Measurements from ENCODE around the gene GOLPH3L.
"Not testable (repeated sequence)": the region's sequence is repeated elsewhere in the genome, so short reads cannot be mapped to it uniquely, and the experiment has no call there.

The GOLPH3L gene

GRCh38 chr1:150605451-150605731 lies 91.6 kb downstream of the GOLPH3L start:
- CTCF ChIA-PET = interaction anchor here (1.1 to 1.8 kb wide), 2 partner anchors 17 to 73 kb away, joined by 3 to 8 read pairs; no protein-coding TSS in a partner anchor
- TF ChIP-seq, protein P1, sequence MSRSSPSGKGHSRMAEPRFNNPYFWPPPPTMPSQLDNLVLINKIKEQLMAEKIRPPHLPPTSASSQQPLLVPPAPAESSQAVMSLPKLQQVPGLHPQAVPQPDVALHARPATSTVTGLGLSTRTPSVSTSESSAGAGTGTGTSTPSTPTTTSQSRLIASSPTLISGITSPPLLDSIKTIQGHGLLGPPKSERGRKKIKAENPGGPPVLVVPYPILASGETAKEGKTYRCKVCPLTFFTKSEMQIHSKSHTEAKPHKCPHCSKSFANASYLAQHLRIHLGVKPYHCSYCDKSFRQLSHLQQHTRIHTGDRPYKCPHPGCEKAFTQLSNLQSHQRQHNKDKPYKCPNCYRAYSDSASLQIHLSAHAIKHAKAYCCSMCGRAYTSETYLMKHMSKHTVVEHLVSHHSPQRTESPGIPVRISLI (tag by site-specific recombination; IDR thresholded peaks at IDR 0.05) = 0 out of 2 replicates have a peak, but pooled peaks have one; percentile 60
- TF ChIP-seq ZNF121 (tag by site-specific recombination; IDR thresholded peaks at IDR 0.05) = 0 out of 2 replicates have a peak, but pooled peaks have one; percentile 15

GRCh38 chr1:150604226-150604588 lies 92.7 kb downstream of the GOLPH3L start:
- ChIA-PET CTCF (interaction anchor here (1.8 to 2.1 kb wide), 3 partner anchors 18 to 44 kb away, joined by 4 to 9 read pairs (median 8); partner anchors contain the start of gene MCL1), POLR2A (interaction anchor here (0.6 to 3.4 kb wide), 2 partner anchors 25 kb away, joined by 4 to 23 read pairs; partner anchors contain the start of genes ENSA and MCL1)
- TF ChIP-seq ZNF223 (tag by site-specific recombination; IDR thresholded peaks at IDR 0.05) (no peak), ZNF580 (tag by site-specific recombination; IDR thresholded peaks at IDR 0.05) (no peak), ZNF530 (tag by site-specific recombination; IDR thresholded peaks at IDR 0.05; ENCODE audit: low read depth) (no peak), ZNF544 (tag by site-specific recombination; IDR thresholded peaks at IDR 0.05) (no peak)
- H3K36me3 ChIP-seq (ENCODE audit: control insufficient read depth in 2 of 2, insufficient read depth in 1 of 2, low read length in 2 of 2) = peaks cover 2 to 10% of the 10 kb centered on the region in 2 experiments; a peak in 2 of 3 replicates
- H3K9me3 ChIP-seq (ENCODE audit: control insufficient read depth, insufficient read depth, low read depth, low read length) = no peaks in the 10 kb centered on the region
- H3K4me3 ChIP-seq (ENCODE audit: low read depth, low read length) = no peak overlapping the region
- H3K4me1 ChIP-seq (ENCODE audit: control insufficient read depth, insufficient read depth, low read length) = peaks cover 3% of the 10 kb centered on the region; the same call in 1 of the 2 replicates
- peak overlapping the region; percentile 17; the same call in 1 of the 2 replicates for H3K27ac ChIP-seq (ENCODE audit: extremely low read depth, low read depth, low read length)

More at GRCh38 chr1:150605451-150605731, 91.6 kb downstream of the GOLPH3L start:
- H3K4me3 ChIP-seq (ENCODE audit: low read depth, low read length); H3K4me1 ChIP-seq (ENCODE audit: control insufficient read depth, insufficient read depth, low read length); H3K36me3 ChIP-seq (ENCODE audit: control insufficient read depth in 2 of 2, insufficient read depth in 1 of 2, low read length in 2 of 2); H3K27ac ChIP-seq (ENCODE audit: extremely low read depth, low read depth, low read length); H3K9me3 ChIP-seq (ENCODE audit: control insufficient read depth, insufficient read depth, low read depth, low read length): not testable (repeated sequence)
- POLR2A ChIA-PET = interaction anchor here (0.6 to 3.4 kb wide), 4 partner anchors 26 to 269 kb away, joined by 3 to 23 read pairs (median 4); partner anchors contain the start of gene MCL1

DNA sequence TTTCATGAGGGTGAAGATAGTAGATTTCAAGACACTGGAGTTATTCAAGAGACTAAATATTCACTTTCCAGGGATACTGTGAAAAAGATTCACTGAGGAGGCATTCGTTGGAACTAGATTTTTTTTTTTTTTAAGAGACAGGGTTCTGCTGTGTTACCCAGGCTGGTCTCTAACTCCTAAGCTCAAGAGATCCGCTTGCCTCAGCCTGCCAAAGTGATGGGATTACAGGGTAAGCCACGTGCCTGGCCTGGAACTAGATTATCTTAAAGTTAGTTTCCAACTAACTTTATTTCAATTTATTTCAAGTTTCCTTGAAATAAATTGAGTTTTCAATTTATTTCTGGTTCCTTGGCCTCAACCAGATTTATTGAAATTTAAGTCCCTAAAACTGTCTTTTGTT lies 93.2 kb downstream of the GOLPH3L start:
- no peak overlapping the region for H3K27ac ChIP-seq (ENCODE audit: extremely low read depth, low read depth, low read length)
- peaks cover 3% of the 10 kb centered on the region; the same call in 1 of the 2 replicates for H3K4me1 ChIP-seq (ENCODE audit: control insufficient read depth, insufficient read depth, low read length)
- no peaks in the 10 kb centered on the region for H3K9me3 ChIP-seq (ENCODE audit: control insufficient read depth, insufficient read depth, low read depth, low read length)
- ChIA-PET POLR2A (interaction anchor here (1.2 kb wide), 1 partner anchor 25 kb away, joined by 3 read pairs; no protein-coding TSS in a partner anchor), CTCF (interaction anchor here (0.6 to 2.1 kb wide), 7 partner anchors 18 to 377 kb away, joined by 3 to 9 read pairs (median 4); partner anchors contain the start of gene MCL1)
- H3K4me3 ChIP-seq (ENCODE audit: low read depth, low read length) = no peak overlapping the region
- TF ChIP-seq SCRT1 (tag by site-specific recombination; IDR thresholded peaks at IDR 0.05; ENCODE audit: borderline replicate concordance) = no peak
- no peak for TF ChIP-seq ZNF837 (tag by site-specific recombination; IDR thresholded peaks at IDR 0.05)
- no peak for TF ChIP-seq ZNF645 (tag by site-specific recombination; IDR thresholded peaks at IDR 0.05)
- no peak for TF ChIP-seq ZNF184 (tag by site-specific recombination; IDR thresholded peaks at IDR 0.05)
- no peak for TF ChIP-seq ZNF596 (tag by site-specific recombination; IDR thresholded peaks at IDR 0.05)
- TF ChIP-seq KLF8 (tag by site-specific recombination; IDR thresholded peaks at IDR 0.05) = no peak
- TF ChIP-seq HOXC10 (CRISPR knock-in tag; IDR thresholded peaks at IDR 0.05) = no peak
- no peak for TF ChIP-seq PRDM1 (tag by site-specific recombination; IDR thresholded peaks at IDR 0.05)
- TF ChIP-seq ZBTB20 (tag by site-specific recombination; IDR thresholded peaks at IDR 0.05) = no peak
- no peak for TF ChIP-seq ZNF473 (tag by site-specific recombination; IDR thresholded peaks at IDR 0.05)
- TF ChIP-seq GLIS1 (tag by site-specific recombination; IDR thresholded peaks at IDR 0.05) = no peak
- TF ChIP-seq, protein P2, sequence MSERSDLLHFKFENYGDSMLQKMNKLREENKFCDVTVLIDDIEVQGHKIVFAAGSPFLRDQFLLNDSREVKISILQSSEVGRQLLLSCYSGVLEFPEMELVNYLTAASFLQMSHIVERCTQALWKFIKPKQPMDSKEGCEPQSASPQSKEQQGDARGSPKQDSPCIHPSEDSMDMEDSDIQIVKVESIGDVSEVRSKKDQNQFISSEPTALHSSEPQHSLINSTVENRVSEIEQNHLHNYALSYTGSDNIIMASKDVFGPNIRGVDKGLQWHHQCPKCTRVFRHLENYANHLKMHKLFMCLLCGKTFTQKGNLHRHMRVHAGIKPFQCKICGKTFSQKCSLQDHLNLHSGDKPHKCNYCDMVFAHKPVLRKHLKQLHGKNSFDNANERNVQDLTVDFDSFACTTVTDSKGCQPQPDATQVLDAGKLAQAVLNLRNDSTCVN (tag by site-specific recombination; optimal IDR thresholded peaks at IDR 0.05) = no peak
- TF ChIP-seq ZNF571 (tag by site-specific recombination; IDR thresholded peaks at IDR 0.05) = no peak
- H3K36me3 ChIP-seq (ENCODE audit: control insufficient read depth in 2 of 2, insufficient read depth in 1 of 2, low read length in 2 of 2) = peaks cover 3 to 8% of the 10 kb centered on the region in 2 experiments; a peak in 2 of 3 replicates

All from HEK293 (cell line).